B cell (primary cell): ENCODE data around the gene SPCS1. TPM values are rescaled to one million over a fixed set of nuclear protein-coding genes. Genes with fewer than 3 reads are reported as not detected.

Experiments used
- ATAC-seq: fragments of 200-7000 bp; cut with Tn5 transposase; one replicate; pipeline ENCODE4 v1.10.0; 2021; ENCODE audit warnings: low read depth, mild to moderate bottlenecking, moderate number of reproducible peaks, moderate library complexity
- CTCF ChIA-PET: fragments of 350-600 bp; sonication (Branson Sonifier 250); formaldehyde crosslinking; loops from one replicate; lab custom pipeline; 2021; ENCODE audit warnings: antibody characterized with exemption, inconsistent platforms; lab: Charles Lee
- POLR2A ChIA-PET: fragments of 350-600 bp; sonication (Branson Sonifier 250); formaldehyde crosslinking; loops from one replicate; lab custom pipeline; 2021; ENCODE audit warnings: antibody characterized with exemption; lab: Charles Lee
- DNase-seq: peaks from one replicate; pipeline ENCODE4 v3.0.0; 2013
- H2AFZ ChIP-seq: 2 replicates; pipeline ENCODE4 v1.6.1; 2012; ENCODE audit warnings: mild to moderate bottlenecking, low read depth, low read length; ENCODE audit not compliant: insufficient read depth, poor library complexity, severe bottlenecking
- H3K27ac ChIP-seq, 2 donors: 1 replicate in 1 of 2; 2 replicates in 1 of 2; pipeline ENCODE4 v1.5.1; 2012 to 2013; ENCODE audit warnings: low read length in 2 of 2, mild to moderate bottlenecking in 2 of 2, moderate library complexity in 1 of 2
- H3K27me3 ChIP-seq, 4 experiments: fragments of 200-600 bp in 1 of 4; sonication (generic) in 1 of 4; replicated peaks in 1 of 4; 1 replicate in 2 of 4; 2 replicates in 2 of 4; pipeline versions ENCODE4 v1.6.1 to v1.7.0; 2013 to 2016; ENCODE audit warnings: low read length in 3 of 4, mild to moderate bottlenecking in 2 of 4, mixed read lengths in 1 of 4, moderate library complexity in 1 of 4; ENCODE audit not compliant: insufficient read depth in 4 of 4, control insufficient read depth in 3 of 4; ENCODE audit errors: control extremely low read depth in 1 of 4
- H3K36me3 ChIP-seq, 2 experiments: replicated peaks in 1 of 2; 1 replicate in 1 of 2; 2 replicates in 1 of 2; pipeline versions ENCODE4 v1.6.1 to v1.7.1; 2013; ENCODE audit warnings: low read length in 1 of 2; ENCODE audit not compliant: insufficient read depth in 2 of 2, control insufficient read depth in 1 of 2; ENCODE audit errors: control extremely low read depth in 1 of 2, extremely low read depth in 1 of 2
- H3K4me1 ChIP-seq, 2 donors: fragments of 200-600 bp in 1 of 2; sonication (generic) in 1 of 2; 1 replicate in 1 of 2; 2 replicates in 1 of 2; pipeline versions ENCODE4 v1.5.1 to v1.6.1; 2013 to 2017; ENCODE audit warnings: low read length in 2 of 2; ENCODE audit not compliant: control insufficient read depth in 2 of 2, insufficient read depth in 2 of 2
- H3K4me2 ChIP-seq: replicated peaks from 2 replicates; pipeline ENCODE3; 2012; ENCODE audit warnings: mild to moderate bottlenecking, low read depth, low read length; ENCODE audit not compliant: poor library complexity, severe bottlenecking
- H3K4me3 ChIP-seq, 5 experiments: fragments of 200-600 bp in 1 of 5; sonication (generic) in 1 of 5; 1 replicate in 3 of 5; 2 replicates in 2 of 5; pipeline versions ENCODE4 v1.5.1 to v1.7.0; 2011 to 2016; ENCODE audit warnings: low read length in 4 of 5, mild to moderate bottlenecking in 4 of 5, low read depth in 2 of 5, control low read depth in 1 of 5, moderate library complexity in 1 of 5; ENCODE audit not compliant: insufficient read depth in 1 of 5; ENCODE audit errors: control extremely low read depth in 1 of 5, extremely low read depth in 1 of 5
- H3K79me2 ChIP-seq: fragments of 200-600 bp; sonication (generic); one replicate; pipeline ENCODE4 v1.6.0; 2016; ENCODE audit warnings: low read length; ENCODE audit not compliant: control insufficient read depth, insufficient read depth
- H3K9ac ChIP-seq: fragments of 200-600 bp; sonication (generic); 2 replicates; pipeline ENCODE4 v1.6.1; 2017; ENCODE audit warnings: mild to moderate bottlenecking, low read length, moderate library complexity
- H3K9me3 ChIP-seq, 3 donors: one replicate each; pipeline versions ENCODE4 v1.6.1 to v1.7.1; 2013; ENCODE audit warnings: low read length in 2 of 3; ENCODE audit not compliant: control insufficient read depth in 2 of 3, insufficient read depth in 1 of 3; ENCODE audit errors: control extremely low read depth in 1 of 3
- H4K20me1 ChIP-seq: 2 replicates; pipeline ENCODE4 v1.6.0; 2012; ENCODE audit warnings: mild to moderate bottlenecking, low read length; ENCODE audit not compliant: insufficient read depth, control insufficient read depth, poor library complexity, severe bottlenecking
- H3K27ac Mint-ChIP-seq: one replicate; pipeline ENCODE4 v1.8.0; 2021; ENCODE audit warnings: mixed read lengths
- H3K27me3 Mint-ChIP-seq: one replicate; pipeline ENCODE4 v1.8.0; 2021; ENCODE audit warnings: mixed read lengths
- H3K4me1 Mint-ChIP-seq: one replicate; pipeline ENCODE4 v1.8.0; 2021; ENCODE audit warnings: mixed read lengths
- H3K4me3 Mint-ChIP-seq: one replicate; pipeline ENCODE4 v1.8.0; 2021; ENCODE audit warnings: mixed read lengths
- H3K9me3 Mint-ChIP-seq: one replicate; pipeline ENCODE4 v1.8.0; 2022; ENCODE audit warnings: mixed read lengths; ENCODE audit not compliant: insufficient read depth
- EZH2 ChIP-seq: IDR thresholded peaks from 2 replicates; pipeline ENCODE4 v1.6.1; 2012; ENCODE audit warnings: borderline replicate concordance, low read depth, mild to moderate bottlenecking, moderate library complexity, low read length; ENCODE audit not compliant: insufficient read depth, poor library complexity, severe bottlenecking
- WGBS: methylation state at CpG from one replicate; pipeline ENCODE4 v1.1.5; 2013; ENCODE audit warnings: missing lambda C conversion rate; ENCODE audit not compliant: insufficient coverage; 5-methylcytosine and 5-hydroxymethylcytosine counted together
- intact Hi-C: fragments of 100-400 bp; cut with micrococcal nuclease; formaldehyde crosslinking; loops from one replicate; pipeline ENCODE4 v1.10.0; 2022
- polyA plus RNA-seq: library from polyadenylated mRNA; depleted of rRNA; stranded (reverse); fragments of >200 nt; gene quantifications from 2 replicates; pipeline ENCODE4 v1.2.3, GENCODE V29; 2012
- total RNA-seq, 2 donors: library from RNA; stranded (reverse); fragments of 120-200 nt in 1 of 2; gene quantifications; 1 replicate in 1 of 2; 2 replicates in 1 of 2; pipeline versions ENCODE4 v1.2.3 to v1.2.4, GENCODE V29; 2013 to 2022
- TF ChIP-seq, protein P1 (sequence below): fragments of 200-600 bp; IDR thresholded peaks from one replicate; pipeline ENCODE4 v1.8.0; 2022; ENCODE audit warnings: antibody characterized with exemption, mild to moderate bottlenecking

SPCS1 gene
- total and polyA plus RNA-seq, 2 donors (not counting 1 experiment from before 2014, with no cell fraction given) = 64.5 to 82.2 TPM

DNA sequence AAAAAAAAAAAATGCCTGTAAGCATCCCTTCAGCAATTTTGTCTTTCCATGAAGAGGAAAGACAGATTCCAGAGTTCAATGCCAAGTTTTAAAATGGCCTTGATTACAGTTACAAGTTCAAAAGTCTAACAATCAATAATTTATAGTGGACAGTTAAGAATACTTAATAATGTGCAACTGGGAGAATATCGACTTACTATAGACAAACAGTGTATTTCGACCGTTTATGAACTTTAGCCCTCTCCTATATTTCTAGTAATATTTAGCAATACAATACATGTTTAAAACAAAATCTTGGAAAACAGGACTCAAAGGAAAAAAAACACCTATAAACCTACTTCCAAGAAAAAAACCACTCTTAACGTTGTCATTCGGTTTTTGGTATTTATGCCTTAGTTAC is 21.7 kb upstream of the SPCS1 start:
- ATAC-seq (no peak), DNase-seq (no peak)
- H3K4me3 Mint-ChIP-seq = no peak overlapping the region
- H3K9ac ChIP-seq = peak overlapping the region; percentile 82
- ChIA-PET POLR2A (no interaction called here), CTCF (interaction anchor here (0.7 kb wide), 1 partner anchor 1340 kb away, joined by 7 read pairs; no protein-coding TSS in a partner anchor)
- H4K20me1 ChIP-seq = peaks cover 24% of the 10 kb centered on the region
- intact Hi-C loops = loop anchor here (2.0 kb wide), 1 partner anchor 363 kb away; the partner anchor contains the start of gene SFMBT1
- H3K4me3 ChIP-seq = no peak overlapping the region
- peaks cover 20 to 21% of the 10 kb centered on the region in 2 donors for H3K4me1 ChIP-seq
- H3K4me1 Mint-ChIP-seq = peaks cover 39% of the 10 kb centered on the region
- H3K9me3 Mint-ChIP-seq = no peaks in the 10 kb centered on the region
- peak overlapping the region; percentile 88 for H3K4me2 ChIP-seq
- H3K36me3 ChIP-seq = peaks cover 0 to 37% of the 10 kb centered on the region in 2 experiments
- no CpG with 5 or more reads among the region's 5 CpGs for WGBS
- no peaks in the 10 kb centered on the region for H3K27me3 Mint-ChIP-seq
- no peaks in the 10 kb centered on the region for H3K9me3 ChIP-seq
- peak overlapping the region in 1 of 2 donors; percentile 97 for H3K27ac ChIP-seq
- no peak for TF ChIP-seq EZH2
- TF ChIP-seq, protein P1, sequence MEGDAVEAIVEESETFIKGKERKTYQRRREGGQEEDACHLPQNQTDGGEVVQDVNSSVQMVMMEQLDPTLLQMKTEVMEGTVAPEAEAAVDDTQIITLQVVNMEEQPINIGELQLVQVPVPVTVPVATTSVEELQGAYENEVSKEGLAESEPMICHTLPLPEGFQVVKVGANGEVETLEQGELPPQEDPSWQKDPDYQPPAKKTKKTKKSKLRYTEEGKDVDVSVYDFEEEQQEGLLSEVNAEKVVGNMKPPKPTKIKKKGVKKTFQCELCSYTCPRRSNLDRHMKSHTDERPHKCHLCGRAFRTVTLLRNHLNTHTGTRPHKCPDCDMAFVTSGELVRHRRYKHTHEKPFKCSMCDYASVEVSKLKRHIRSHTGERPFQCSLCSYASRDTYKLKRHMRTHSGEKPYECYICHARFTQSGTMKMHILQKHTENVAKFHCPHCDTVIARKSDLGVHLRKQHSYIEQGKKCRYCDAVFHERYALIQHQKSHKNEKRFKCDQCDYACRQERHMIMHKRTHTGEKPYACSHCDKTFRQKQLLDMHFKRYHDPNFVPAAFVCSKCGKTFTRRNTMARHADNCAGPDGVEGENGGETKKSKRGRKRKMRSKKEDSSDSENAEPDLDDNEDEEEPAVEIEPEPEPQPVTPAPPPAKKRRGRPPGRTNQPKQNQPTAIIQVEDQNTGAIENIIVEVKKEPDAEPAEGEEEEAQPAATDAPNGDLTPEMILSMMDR = no peak
- H3K79me2 ChIP-seq = peaks cover 82% of the 10 kb centered on the region
- H2AFZ ChIP-seq = peak overlapping the region; percentile 75
- H3K27me3 ChIP-seq = no peaks in the 10 kb centered on the region
- no peak overlapping the region for H3K27ac Mint-ChIP-seq

DNA sequence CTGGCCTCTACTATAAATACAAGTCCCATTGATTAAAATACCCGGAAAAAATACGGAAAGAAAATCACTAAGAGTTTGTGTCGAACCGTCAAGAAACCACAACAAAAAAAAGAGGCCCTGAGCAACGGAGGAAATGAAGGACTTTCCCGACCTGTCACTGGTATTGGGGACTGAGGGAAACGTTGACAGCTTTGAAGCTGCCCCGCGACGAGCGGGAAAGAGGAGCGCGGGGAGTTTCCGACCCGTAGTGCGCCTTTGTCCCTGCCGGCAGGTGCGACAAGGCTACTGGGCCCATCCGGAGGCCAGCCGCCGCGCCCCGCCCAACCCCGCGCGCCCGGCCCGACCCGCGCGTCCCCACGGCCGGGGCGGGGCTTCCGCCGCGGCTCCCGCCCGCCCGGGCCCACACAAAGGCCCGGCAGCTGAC is 20.6 kb upstream of the SPCS1 start:
- WGBS = under 1% methylated on average over 39 of the region's 41 CpGs
- intact Hi-C loops = loop anchor here (1.0 to 5.0 kb wide), 7 partner anchors 21 to 662 kb away; partner anchors contain the start of genes DCP1A, NEK4, NISCH and RFT1
- TF ChIP-seq, protein P1 = no peak
- no peak for TF ChIP-seq EZH2
- CTCF ChIA-PET = no interaction called here
- Histone ChIP-seq H3K27me3 (no peaks in the 10 kb centered on the region), H4K20me1 (peaks cover 19% of the 10 kb centered on the region), H3K4me3 (peak overlapping the region; percentile 64 to 90 (median 78)), H3K36me3 (peaks cover 0 to 36% of the 10 kb centered on the region in 2 experiments), H3K9me3 (no peaks in the 10 kb centered on the region), H3K27ac (peak overlapping the region; percentile 92 to 97), H3K4me1 (peaks cover 20 to 21% of the 10 kb centered on the region in 2 donors), H2AFZ (peak overlapping the region; percentile 75), H3K9ac (peak overlapping the region; percentile 82), H3K79me2 (peaks cover 71% of the 10 kb centered on the region), H3K4me2 (peak overlapping the region; percentile 88)
- ATAC-seq (peak; percentile 83), DNase-seq (no peak)
- peaks cover 39% of the 10 kb centered on the region for H3K4me1 Mint-ChIP-seq
- H3K27me3 Mint-ChIP-seq = no peaks in the 10 kb centered on the region
- peak overlapping the region; percentile 94 for H3K27ac Mint-ChIP-seq
- POLR2A ChIA-PET = interaction anchor here (3.1 kb wide), 1 partner anchor 20 kb away, joined by 9 read pairs; the partner anchor contains the start of genes GLT8D1 and SPCS1
- no peaks in the 10 kb centered on the region for H3K9me3 Mint-ChIP-seq
- peak overlapping the region; percentile 92 for H3K4me3 Mint-ChIP-seq
